A549 (cell line): Measurements from ENCODE around the gene MYMK. TPM values are rescaled to one million over a fixed set of nuclear protein-coding genes. Genes with fewer than 3 reads are reported as not detected.

Experiments
- ATAC-seq, 2 experiments: fragments of 200-7000 bp in 1 of 2; fragments of >200 bp in 1 of 2; cut with Nextera tagmentation in 1 of 2; cut with Tn5 transposase in 1 of 2; 3 replicates each; pipeline versions ENCODE4 v1.8.0 to v1.9.1; 2018 to 2020; ENCODE audit warnings: mild to moderate bottlenecking in 1 of 2, moderate library complexity in 1 of 2
- CTCF ChIA-PET: fragments of 300-600 bp; sonication (Branson Sonifier 250); formaldehyde crosslinking; extraction: SDS; loops from one replicate; lab custom pipeline; 2021; ENCODE audit warnings: antibody characterized with exemption, inconsistent platforms; lab: Yijun Ruan, JAX
- POLR2A ChIA-PET: fragments of 350-600 bp; formaldehyde crosslinking; extraction: SDS; loops from one replicate; lab custom pipeline; 2021; ENCODE audit warnings: antibody characterized with exemption, inconsistent platforms; lab: Yijun Ruan, JAX
- DNase-seq, 2 experiments: peaks; one replicate each; pipeline versions ENCODE4 v3.0.0 to v3.0.0-alpha.2; 2011 to 2016; ENCODE audit warnings: low read depth in 1 of 2, low spot score in 1 of 2
- FAIRE-seq: peaks from 2 replicates; lab custom pipeline; 2011; peaks lifted over from hg19 to GRCh38; lab: Jason Lieb, UNC
- H3K27ac ChIP-seq, 2 experiments: fragments of >200 bp; sonication (Bioruptor Twin); formaldehyde crosslinking; 3 replicates each; pipeline ENCODE4 v1.5.1; 2016 to 2017
- H3K4me1 ChIP-seq: fragments of >200 bp; sonication (Bioruptor Twin); formaldehyde crosslinking; 3 replicates; pipeline ENCODE4 v1.6.1; 2016
- H3K4me2 ChIP-seq: fragments of >200 bp; sonication (Bioruptor Twin); formaldehyde crosslinking; 3 replicates; pipeline ENCODE4 v1.6.1; 2016
- H3K4me3 ChIP-seq: fragments of >200 bp; sonication (Bioruptor Twin); formaldehyde crosslinking; 3 replicates; pipeline ENCODE4 v1.5.1; 2016
- H3K9me3 ChIP-seq: fragments of >200 bp; sonication (Bioruptor Twin); formaldehyde crosslinking; 3 replicates; pipeline ENCODE4 v1.6.1; 2016
- ATOH8 ChIP-seq: fragments of 250-450 bp; sonication (Bioruptor Pico); IDR thresholded peaks from 2 replicates; pipeline ENCODE4 v1.5.0; 2020; ENCODE audit warnings: low read depth, mild to moderate bottlenecking, moderate library complexity
- BCL3 ChIP-seq: fragments of >200 bp; sonication (Bioruptor Twin); formaldehyde crosslinking; IDR thresholded peaks from 3 replicates; pipeline ENCODE4 v1.6.1; 2016
- CBX2 ChIP-seq: fragments of 200-600 bp; sonication (generic); IDR thresholded peaks from 2 replicates; pipeline ENCODE4 v1.6.1; 2016; ENCODE audit warnings: low read depth, mild to moderate bottlenecking, borderline replicate concordance
- CTCF ChIP-seq: fragments of >200 bp; sonication (Bioruptor Twin); formaldehyde crosslinking; IDR thresholded peaks from 3 replicates; pipeline ENCODE4 v1.5.1; 2016
- FOSL2 ChIP-seq, 2 experiments: fragments of 450-650 bp in 1 of 2; fragments of >200 bp in 1 of 2; sonication (Bioruptor Twin) in 1 of 2; formaldehyde crosslinking; IDR thresholded peaks; 2 replicates each; pipeline versions ENCODE4 v1.5.0 to v1.6.1; 2016 to 2020; ENCODE audit warnings: mild to moderate bottlenecking in 1 of 2, moderate library complexity in 1 of 2
- FOXS1 ChIP-seq: fragments of 250-450 bp; sonication (Bioruptor Pico); IDR thresholded peaks from 2 replicates; pipeline ENCODE4 v1.5.0; 2020; ENCODE audit warnings: mild to moderate bottlenecking, moderate library complexity
- GATA3 ChIP-seq: IDR thresholded peaks from 2 replicates; pipeline ENCODE4 v1.6.1; 2012; ENCODE audit warnings: borderline replicate concordance
- HEYL ChIP-seq: fragments of 250-450 bp; sonication (Bioruptor Pico); IDR thresholded peaks from 2 replicates; pipeline ENCODE4 v1.8.0; 2021; ENCODE audit warnings: mild to moderate bottlenecking, moderate library complexity
- HMGXB4 ChIP-seq: fragments of 250-450 bp; sonication (Bioruptor Pico); IDR thresholded peaks from 2 replicates; pipeline ENCODE4 v1.5.0; 2021; ENCODE audit warnings: mild to moderate bottlenecking, moderate library complexity, borderline replicate concordance
- HOXA7 ChIP-seq: fragments of 250-450 bp; sonication (Bioruptor Pico); IDR thresholded peaks from 2 replicates; pipeline ENCODE4 v1.5.0; 2020; ENCODE audit warnings: mild to moderate bottlenecking, moderate library complexity
- HOXB13 ChIP-seq: fragments of 250-450 bp; sonication (Bioruptor Pico); IDR thresholded peaks from 2 replicates; pipeline ENCODE4 v1.5.0; 2020; ENCODE audit warnings: low read depth, mild to moderate bottlenecking, moderate library complexity
- MAX ChIP-seq: IDR thresholded peaks from 2 replicates; pipeline ENCODE4 v1.6.1; 2012
- NFE2L2 ChIP-seq: fragments of 150-350 bp; conservative IDR thresholded peaks from 2 replicates; pipeline ENCODE4 v1.6.1; 2014; ENCODE audit warnings: low read length
- NPAS2 ChIP-seq: fragments of 250-450 bp; sonication (Bioruptor Pico); IDR thresholded peaks from 2 replicates; pipeline ENCODE4 v1.8.0; 2022; ENCODE audit warnings: mild to moderate bottlenecking, moderate library complexity, borderline replicate concordance
- PHF8 ChIP-seq: fragments of 200-600 bp; sonication (generic); IDR thresholded peaks from 2 replicates; pipeline ENCODE4 v1.6.1; 2016; ENCODE audit warnings: low read depth, mild to moderate bottlenecking, antibody characterized with exemption, moderate library complexity, borderline replicate concordance
- POLR2AphosphoS2 ChIP-seq: conservative IDR thresholded peaks from 2 replicates; pipeline ENCODE4 v1.6.1; 2012; ENCODE audit warnings: low read length, improper control_type of control experiment, inconsistent platforms
- RAD21 ChIP-seq, 2 experiments: fragments of >200 bp in 1 of 2; sonication (Bioruptor Twin) in 1 of 2; formaldehyde crosslinking in 1 of 2; IDR thresholded peaks in 1 of 2; conservative IDR thresholded peaks in 1 of 2; 2 replicates in 1 of 2; 3 replicates in 1 of 2; pipeline ENCODE4 v1.6.1; 2012 to 2018; ENCODE audit warnings: inconsistent platforms in 1 of 2
- REST ChIP-seq: fragments of 200-600 bp; sonication (generic); IDR thresholded peaks from 2 replicates; pipeline ENCODE4 v1.6.1; 2016; ENCODE audit warnings: antibody characterized with exemption, mild to moderate bottlenecking, moderate library complexity
- RFX5 ChIP-seq: fragments of 450-650 bp; IDR thresholded peaks from 2 replicates; pipeline ENCODE4 v1.7.1; 2014; ENCODE audit warnings: antibody characterized with exemption, mild to moderate bottlenecking, moderate library complexity
- ZNF302 ChIP-seq: fragments of 250-450 bp; sonication (Bioruptor Pico); IDR thresholded peaks from 2 replicates; pipeline ENCODE4 v1.9.0; 2021; ENCODE audit warnings: inconsistent platforms, mild to moderate bottlenecking, moderate library complexity
- WGBS: methylation state at CpG from one replicate; pipeline ENCODE4 v1.1.6; 2017; ENCODE audit errors: missing lambda C conversion rate; 5-methylcytosine and 5-hydroxymethylcytosine counted together
- polyA plus RNA-seq, 4 experiments: library from polyadenylated mRNA; depleted of rRNA in 3 of 4; stranded (reverse); fragments of >200 nt; fragmentation: RNase III in 1 of 4; extraction: RNeasy Plus Mini Kit Qiagen cat#74134 plus additional on column Dnase treatment in 1 of 4; gene quantifications; 2 replicates in 3 of 4; 3 replicates in 1 of 4; pipeline ENCODE4 v1.2.3, GENCODE V29; 2011 to 2017

MYMK gene
- polyA plus RNA-seq, 2 of the 4 experiments (the other 2 are of a cell fraction): not detected

- CTCF ChIA-PET: interaction anchor here (0.6 to 7.6 kb wide), 8 partner anchors 10 to 346 kb away, joined by 3 to 76 read pairs (median 3); no protein-coding TSS in a partner anchor
- POLR2A ChIA-PET: no interaction called here
- H3K4me1 ChIP-seq: 0 out of 3 replicates have a peak, but pooled peaks cover 3% of the 10 kb centered on the region
- TF ChIP-seq NFE2L2: no peak
- TF ChIP-seq FOSL2 (IDR thresholded peaks at IDR 0.05): no peak
- no peak for TF ChIP-seq FOSL2 (CRISPR knock-in tag; IDR thresholded peaks at IDR 0.05)
- TF ChIP-seq MAX: no peak
- no peak for TF ChIP-seq CBX2
- TF ChIP-seq GATA3: no peak
- no peak for TF ChIP-seq POLR2AphosphoS2
- TF ChIP-seq CTCF: no peak
- no peak for TF ChIP-seq NPAS2 (CRISPR knock-in tag)
- TF ChIP-seq PHF8: no peak
- no peak for TF ChIP-seq BCL3
- TF ChIP-seq HEYL: no peak
- TF ChIP-seq, all 56 proteins: peak for 0
- Histone ChIP-seq H3K4me3 (no peak overlapping the region), H3K4me2 (no peak overlapping the region), H3K27ac (no peak overlapping the region), H3K9me3 (no peaks in the 10 kb centered on the region)
- no peak for DNase-seq
- no peak for FAIRE-seq
- WGBS: 44% methylated on average over 13 of the region's 13 CpGs
- ATAC-seq: no peak; a peak in 1 of 6 replicates
Measured at GRCh38 chr9:133490201-133490681, 34.5 kb downstream of the MYMK start.

- H3K27ac ChIP-seq: no peak overlapping the region
- WGBS: 67% methylated on average over 18 of the region's 19 CpGs
- no peak overlapping the region for H3K4me2 ChIP-seq
- H3K4me1 ChIP-seq: 0 out of 3 replicates have a peak, but pooled peaks cover 3% of the 10 kb centered on the region
- FAIRE-seq (no peak), ATAC-seq (no peak), DNase-seq (no peak)
- H3K9me3 ChIP-seq: no peaks in the 10 kb centered on the region
- CTCF ChIA-PET: interaction anchor here (0.6 to 7.6 kb wide), 6 partner anchors 9 to 771 kb away, joined by 3 to 76 read pairs (median 3); no protein-coding TSS in a partner anchor
- H3K4me3 ChIP-seq: no peak overlapping the region
- POLR2A ChIA-PET: no interaction called here
- TF ChIP-seq ZNF302 (CRISPR knock-in tag): no peak
- TF ChIP-seq POLR2AphosphoS2: no peak
- TF ChIP-seq HMGXB4: no peak
- TF ChIP-seq CTCF: no peak
- no peak for TF ChIP-seq HOXA7 (CRISPR knock-in tag)
- TF ChIP-seq RAD21 (conservative IDR thresholded peaks at IDR 0.05 in 1 of 2, IDR thresholded peaks at IDR 0.05 in 1 of 2): no peak
- TF ChIP-seq HOXB13 (CRISPR knock-in tag): no peak
- TF ChIP-seq FOXS1 (CRISPR knock-in tag): no peak
- TF ChIP-seq REST: no peak
- no peak for TF ChIP-seq ATOH8
- TF ChIP-seq RFX5: no peak
Measured at GRCh38 chr9:133489253-133490190, 35.2 kb downstream of the MYMK start.
